HG03520 (cell line): ENCODE measurements around the gene GFRA3.
"Not testable (repeated sequence)": the region's sequence is repeated elsewhere in the genome, so short reads cannot be mapped to it uniquely, and the experiment has no call there.

Experiments used
- ATAC-seq: cut with Tn5 transposase; IDR thresholded peaks from one replicate; pipeline ENCODE4 v1.9.1; 2021; ENCODE audit warnings: mild to moderate bottlenecking, moderate library complexity; ENCODE audit not compliant: unreplicated experiment

The GFRA3 gene

GRCh38 chr5:138252944-138253343 is 21.5 kb downstream of the GFRA3 start:
- no peak for ATAC-seq

GRCh38 chr5:138247800-138248199 is 26.6 kb downstream of the GFRA3 start:
- ATAC-seq = not testable (repeated sequence)

- no peak for ATAC-seq
Observed at GRCh38 chr5:138246822-138247221, 27.6 kb downstream of the GFRA3 start.

GRCh38 chr5:138246334-138246733 is 28.1 kb downstream of the GFRA3 start:
- ATAC-seq = no peak

- no peak for ATAC-seq
Observed at GRCh38 chr5:138245717-138246116, 28.7 kb downstream of the GFRA3 start.

DNA sequence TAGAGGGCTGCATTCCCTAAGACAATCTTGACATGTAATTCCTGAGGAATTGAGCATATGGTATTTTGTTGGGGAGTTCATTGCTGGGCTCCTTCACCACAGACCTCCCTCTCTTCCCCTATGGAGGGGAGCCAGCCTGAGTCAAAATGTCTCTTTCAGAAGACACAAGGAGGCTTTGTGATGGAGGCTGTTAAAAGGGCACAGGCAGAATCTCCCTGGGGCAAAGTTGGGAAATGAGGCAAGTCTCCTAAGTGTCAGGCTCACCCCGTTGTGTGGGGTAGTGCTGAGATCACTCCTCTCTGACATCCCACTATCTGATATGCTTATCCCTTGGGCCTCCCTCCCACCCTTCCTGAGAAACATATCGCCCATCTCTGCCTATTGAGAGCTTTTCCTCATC is 30.6 kb downstream of the GFRA3 start:
- ATAC-seq = no peak

DNA sequence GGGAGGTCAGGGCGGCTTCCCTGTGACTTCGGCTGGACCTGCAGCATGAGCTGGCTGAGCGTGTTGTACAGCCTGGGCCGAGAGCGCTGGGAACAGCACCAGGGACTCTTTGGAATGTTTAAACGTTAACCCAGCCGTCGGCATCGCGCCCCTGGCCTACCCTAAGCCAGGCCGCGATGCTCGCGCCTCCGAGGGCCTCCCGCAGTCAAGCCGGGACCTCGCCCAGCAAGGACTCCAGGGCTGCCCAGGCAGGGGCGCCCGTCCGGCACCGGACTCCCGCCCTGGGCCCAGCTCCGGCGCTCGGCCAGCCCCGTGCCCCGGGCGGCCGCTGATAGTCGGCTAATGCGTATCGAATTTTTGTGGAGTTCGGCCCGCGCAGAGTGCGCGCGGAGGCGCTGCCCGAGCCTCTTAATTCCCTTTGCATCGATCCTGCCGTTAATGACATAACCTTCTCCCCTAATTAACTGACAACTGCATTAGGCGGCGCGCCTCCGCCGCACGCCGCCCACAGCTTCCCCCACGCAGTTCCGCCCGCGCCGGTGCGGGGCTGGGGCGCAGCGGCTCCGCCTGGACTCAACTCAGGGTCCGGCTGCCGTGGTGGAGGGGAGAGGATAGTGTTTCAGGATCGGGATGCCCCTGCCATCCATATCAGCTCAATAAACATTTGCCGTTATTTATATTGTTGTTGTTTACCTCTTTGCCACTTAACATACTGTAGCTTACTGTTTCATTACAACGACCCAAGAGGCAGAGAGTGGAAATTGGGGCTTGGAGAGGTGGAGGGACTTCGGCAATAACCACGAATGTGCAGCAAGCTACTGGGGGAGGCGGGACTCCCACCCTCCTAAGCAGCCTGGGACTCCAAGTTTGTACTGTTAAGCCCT is 32.5 kb downstream of the GFRA3 start:
- ATAC-seq = no peak

- ATAC-seq = no peak
Observed at GRCh38 chr5:138240650-138241385, 33.6 kb downstream of the GFRA3 start.

- no peak for ATAC-seq
Observed at GRCh38 chr5:138238034-138238433, 36.4 kb downstream of the GFRA3 start.

DNA sequence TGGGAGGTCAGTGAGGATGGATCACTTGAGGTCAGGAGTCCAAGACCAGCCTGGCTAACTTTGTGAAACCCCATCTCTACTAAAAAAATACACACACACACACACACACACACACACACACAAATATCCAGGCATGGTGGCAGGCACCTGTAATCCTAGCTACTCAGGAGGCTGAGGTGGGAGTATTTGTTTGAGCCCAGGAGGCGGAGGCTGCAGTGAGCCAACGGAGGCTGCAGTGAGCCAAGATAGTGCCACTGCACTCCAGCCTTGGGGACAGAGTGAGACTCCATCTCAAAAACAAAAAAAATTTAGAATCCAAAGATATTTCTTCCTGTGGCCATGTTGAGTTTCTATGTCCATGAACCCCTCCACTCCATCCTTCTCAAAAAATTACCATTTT is 39.8 kb downstream of the GFRA3 start:
- ATAC-seq = no peak

DNA sequence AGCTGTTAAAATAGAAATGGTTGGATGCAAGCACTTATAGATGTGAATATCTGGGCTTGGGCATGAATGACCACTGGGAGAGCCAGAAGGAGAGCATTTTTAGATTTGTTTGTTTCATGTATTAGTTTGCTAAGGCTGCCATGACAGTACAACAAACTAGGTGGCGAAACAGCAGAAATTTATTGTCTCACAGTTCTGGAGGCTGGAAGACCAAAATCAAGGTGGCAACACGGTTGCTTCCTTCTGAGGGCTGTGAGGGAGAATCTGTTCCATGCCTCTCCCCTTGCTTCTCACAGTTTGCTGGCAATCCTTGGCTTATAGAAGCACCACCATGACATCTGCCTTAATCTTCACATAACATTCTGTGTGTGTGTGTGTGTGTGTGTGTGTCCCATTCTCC is 41.1 kb downstream of the GFRA3 start:
- no peak for ATAC-seq

DNA sequence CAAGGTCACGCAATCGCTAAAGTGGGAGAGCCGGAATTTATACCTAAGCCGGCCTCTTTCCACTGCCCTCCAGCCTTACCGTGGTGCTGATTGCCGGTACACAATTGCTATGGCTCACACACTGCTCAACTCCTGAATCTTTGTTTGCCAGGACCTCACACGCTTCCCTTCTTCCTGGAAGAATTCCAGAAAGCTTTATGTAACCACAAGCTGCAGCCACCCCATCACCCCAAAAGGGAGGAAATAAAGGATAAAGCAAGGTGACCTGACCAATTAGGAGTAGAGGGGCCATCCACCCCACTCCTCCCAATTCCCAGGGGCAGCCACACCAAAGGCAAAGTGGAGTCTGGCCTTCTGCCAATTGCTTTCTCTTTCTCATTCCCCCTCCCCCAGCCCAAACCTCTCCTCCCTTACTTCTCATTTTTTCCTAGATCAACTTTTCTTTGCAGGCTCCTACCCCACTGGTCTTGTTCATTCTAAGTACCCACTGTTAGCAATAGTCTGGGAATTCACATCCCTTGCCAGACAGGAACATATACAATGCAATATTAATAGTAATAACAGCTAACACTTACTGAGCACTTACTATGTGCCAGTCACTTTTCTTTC is 43.3 kb downstream of the GFRA3 start:
- ATAC-seq = no peak

DNA sequence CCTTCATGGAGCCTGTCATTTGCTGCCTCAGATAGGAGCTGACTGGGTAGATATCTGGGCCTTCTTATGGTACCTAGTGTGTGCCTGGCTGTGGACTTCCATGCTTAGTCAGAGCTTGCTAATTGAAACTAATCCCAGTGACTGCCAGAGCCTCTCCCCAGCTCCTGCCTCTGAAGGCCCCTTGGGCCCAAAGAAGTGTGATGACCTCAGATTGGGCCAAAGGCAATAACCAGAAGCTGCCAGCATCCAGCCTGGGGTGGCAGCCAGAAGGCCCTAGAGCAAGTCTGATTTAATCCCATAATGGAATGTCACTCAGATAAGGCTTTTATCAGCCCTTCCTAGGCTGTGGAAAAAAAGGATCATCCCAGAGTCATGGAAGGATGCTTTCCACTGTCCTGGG is 44.2 kb downstream of the GFRA3 start:
- no peak for ATAC-seq

- ATAC-seq = no peak
Observed at GRCh38 chr5:138229387-138229786, 45.0 kb downstream of the GFRA3 start.

DNA sequence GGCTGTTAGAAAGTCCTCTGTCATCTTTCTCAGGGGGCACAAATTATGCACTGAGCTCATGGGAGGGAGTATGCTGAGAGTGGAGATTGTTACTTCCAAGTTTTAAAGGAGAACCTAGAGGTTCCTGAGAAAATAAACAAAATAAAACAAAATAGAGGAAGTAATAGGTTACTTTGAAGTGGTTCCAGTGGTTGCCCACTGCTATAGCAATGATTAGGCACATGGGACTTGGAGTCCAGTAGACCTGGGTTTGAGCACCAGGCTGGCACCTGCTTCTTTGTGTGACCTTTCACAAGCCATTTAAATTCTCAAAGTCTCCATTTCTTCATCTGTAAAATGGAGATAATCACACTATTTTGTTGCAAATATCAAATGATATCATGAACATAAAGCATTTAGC is 47.5 kb downstream of the GFRA3 start:
- no peak for ATAC-seq

DNA sequence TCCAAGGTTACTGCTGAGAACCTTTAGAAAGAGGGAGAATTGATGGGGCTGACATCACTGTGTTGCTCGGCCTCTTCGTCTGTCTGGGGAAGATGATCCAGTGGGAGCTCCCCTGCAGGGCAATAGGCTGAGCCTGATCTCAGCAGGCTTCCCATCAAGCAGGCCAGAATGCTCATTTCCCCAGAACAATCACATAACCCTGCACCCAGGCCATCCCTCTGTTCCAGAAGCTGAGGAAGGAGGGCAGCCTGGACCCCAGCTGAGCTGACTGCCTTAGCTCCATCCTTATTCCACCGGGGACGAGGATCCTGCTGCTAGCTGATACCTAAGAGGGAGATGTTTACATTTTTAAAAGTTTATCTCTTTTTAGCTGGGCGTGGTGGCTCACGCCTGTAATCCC is 49.7 kb downstream of the GFRA3 start:
- ATAC-seq = no peak

DNA sequence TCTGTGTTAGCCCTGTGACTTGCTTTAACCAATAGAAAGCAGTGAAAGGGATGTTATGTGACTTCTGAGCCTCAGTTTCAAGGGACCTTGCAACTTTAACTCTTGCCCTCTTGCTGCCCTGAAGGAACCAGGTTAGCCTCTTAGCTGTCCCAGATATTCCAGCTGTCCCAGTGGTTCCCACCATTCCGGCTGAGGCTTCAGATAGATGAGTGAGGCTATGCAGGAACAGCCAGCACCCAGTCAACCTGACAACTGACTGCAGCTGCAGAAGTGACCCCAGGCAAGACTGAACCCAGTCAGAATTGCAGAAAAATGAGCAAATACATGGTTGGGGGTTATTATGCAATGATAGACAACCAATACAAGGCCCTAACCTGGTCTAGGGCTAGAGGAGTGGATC is 50.9 kb downstream of the GFRA3 start:
- no peak for ATAC-seq

- no peak for ATAC-seq
Observed at GRCh38 chr5:138216799-138217198, 57.6 kb downstream of the GFRA3 start.

DNA sequence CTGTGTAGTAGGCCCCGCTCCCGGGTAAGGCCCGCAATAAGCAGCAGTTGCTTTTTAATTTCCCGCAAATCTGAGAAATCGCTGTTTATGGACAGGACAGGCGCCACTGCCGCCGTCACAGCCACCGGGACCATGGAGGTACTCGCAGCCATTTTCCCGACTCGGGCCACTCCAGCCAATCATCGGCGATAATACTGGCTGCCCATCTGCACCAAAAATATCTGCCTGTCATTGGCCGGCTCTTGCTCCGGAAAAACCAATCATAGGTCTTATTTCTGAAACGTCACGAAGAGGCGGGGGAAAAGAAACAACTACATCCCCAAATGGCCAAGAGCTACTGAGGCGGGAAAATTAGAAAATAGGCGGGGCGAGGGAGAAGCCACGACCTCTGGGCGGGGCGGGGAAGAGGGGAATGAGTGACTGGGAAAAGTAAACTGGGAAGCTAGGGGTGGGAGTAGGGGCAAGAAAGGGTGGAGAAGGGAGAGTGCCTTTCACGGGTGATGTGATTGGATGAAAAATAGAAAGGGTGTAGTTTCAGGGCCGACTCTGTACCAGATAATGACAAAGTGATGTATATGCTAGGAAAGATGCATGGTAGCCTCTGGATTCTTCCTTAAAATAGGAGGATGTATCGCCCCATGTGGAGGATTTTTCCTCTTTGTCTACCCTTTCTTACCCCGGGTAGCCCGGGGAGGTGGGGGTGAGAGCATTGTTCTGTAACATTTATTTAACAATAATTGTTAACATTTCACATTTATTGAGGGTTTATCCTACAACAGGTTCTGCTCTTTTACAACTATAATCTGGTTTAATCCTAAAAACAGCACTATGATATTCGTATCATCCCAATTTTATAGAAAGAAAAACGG is 61.0 kb downstream of the GFRA3 start, which contains the start of gene CDC23:
Gene CDC23 (minus strand): TSS at position 163 of the 869 bp plus-strand sequence. CDS start 11 bp downstream, at position 152.
- peak; percentile 98 for ATAC-seq

DNA sequence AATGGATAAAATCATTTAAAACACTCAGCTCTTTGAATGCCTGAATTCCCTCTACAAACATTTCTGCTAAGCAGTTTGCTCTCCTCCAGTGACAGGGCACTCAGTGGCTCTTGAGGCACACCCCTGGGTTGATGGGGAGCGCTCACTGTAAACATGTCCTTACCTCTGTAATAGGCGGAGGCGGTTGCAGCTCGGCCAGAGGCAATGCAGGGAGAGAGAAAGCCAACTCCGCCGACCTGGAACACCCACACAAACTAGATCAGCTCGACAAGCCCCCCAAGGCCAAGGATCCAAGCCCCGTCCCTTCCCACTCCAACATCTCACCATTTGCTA is 61.6 kb downstream of the GFRA3 start:
- ATAC-seq = peak; percentile 7

DNA sequence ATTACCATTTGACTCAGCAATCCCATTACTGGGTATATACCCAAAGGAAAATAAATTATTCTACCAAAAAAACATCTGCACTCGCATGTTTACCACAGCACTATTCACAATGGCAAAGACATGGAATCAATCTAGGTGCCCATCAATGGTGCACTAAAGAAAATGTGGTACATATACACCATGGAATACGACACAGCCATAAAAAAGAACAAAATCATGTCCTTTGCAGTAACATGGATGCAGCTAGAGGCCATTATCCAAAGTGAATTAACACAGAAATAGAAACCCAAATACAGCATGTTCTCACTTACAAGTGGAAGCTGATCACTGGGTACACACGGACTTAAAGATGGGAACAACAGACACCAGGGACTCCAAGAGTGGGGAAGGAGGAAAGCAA is 63.4 kb downstream of the GFRA3 start:
- ATAC-seq = no peak
